Fibroblast of lung (primary cell): ENCODE results near the gene IKBKG. TPM values are rescaled to one million over a fixed set of nuclear protein-coding genes. Genes with fewer than 3 reads are reported as not detected.

Experiments used
- DNase-seq, 2 donors: peaks; one replicate each; pipeline versions ENCODE4 v3.0.0 to v3.0.0-alpha.2; 2010; ENCODE audit warnings: low read depth in 2 of 2
- H2AFZ ChIP-seq: 2 replicates; pipeline ENCODE4 v1.5.1; 2012; ENCODE audit warnings: low read length, control low read depth, inconsistent platforms
- H3K27ac ChIP-seq: 2 replicates; pipeline ENCODE4 v1.5.1; 2011; ENCODE audit warnings: low read length, control low read depth; ENCODE audit not compliant: insufficient read depth
- H3K27me3 ChIP-seq: 2 replicates; pipeline ENCODE4 v1.5.1; 2011; ENCODE audit warnings: mild to moderate bottlenecking, low read length; ENCODE audit not compliant: control insufficient read depth, insufficient read depth
- H3K36me3 ChIP-seq: 2 replicates; pipeline ENCODE4 v1.5.1; 2011; ENCODE audit warnings: low read length; ENCODE audit not compliant: control insufficient read depth, insufficient read depth
- H3K4me1 ChIP-seq: 2 replicates; pipeline ENCODE4 v1.5.1; 2011; ENCODE audit warnings: low read length; ENCODE audit not compliant: control insufficient read depth, insufficient read depth; ENCODE audit errors: extremely low read depth
- H3K4me2 ChIP-seq: 2 replicates; pipeline ENCODE4 v1.5.1; 2011; ENCODE audit warnings: low read length, control low read depth; ENCODE audit not compliant: insufficient read depth; ENCODE audit errors: extremely low read depth
- H3K4me3 ChIP-seq, 4 experiments: fragments of 200-600 bp in 1 of 4; sonication (generic) in 1 of 4; replicated peaks in 1 of 4; 2 replicates each; pipeline ENCODE4 v1.5.1; 2011 to 2016; ENCODE audit warnings: low read length in 4 of 4, low read depth in 3 of 4, mild to moderate bottlenecking in 3 of 4, control low read depth in 2 of 4, inconsistent platforms in 1 of 4, mixed read lengths in 1 of 4; ENCODE audit not compliant: insufficient read depth in 1 of 4; ENCODE audit errors: control extremely low read depth in 1 of 4
- H3K79me2 ChIP-seq: 2 replicates; pipeline ENCODE4 v1.5.1; 2012; ENCODE audit warnings: mild to moderate bottlenecking, low read length, inconsistent platforms; ENCODE audit not compliant: control insufficient read depth, insufficient read depth
- H3K9ac ChIP-seq: 2 replicates; pipeline ENCODE4 v1.5.1; 2011; ENCODE audit warnings: mild to moderate bottlenecking, low read length, control low read depth; ENCODE audit not compliant: insufficient read depth
- H3K9me3 ChIP-seq: 2 replicates; pipeline ENCODE4 v1.5.1; 2012; ENCODE audit warnings: low read depth, low read length; ENCODE audit not compliant: control insufficient read depth, insufficient read depth
- H4K20me1 ChIP-seq: 2 replicates; pipeline ENCODE4 v1.5.1; 2011; ENCODE audit warnings: low read length; ENCODE audit not compliant: control insufficient read depth, insufficient read depth; ENCODE audit errors: extremely low read depth
- CTCF ChIP-seq, 2 donors: IDR thresholded peaks in 1 of 2; conservative IDR thresholded peaks in 1 of 2; 1 replicate in 1 of 2; 2 replicates in 1 of 2; pipeline ENCODE4 v1.5.1; 2011 to 2012; ENCODE audit warnings: low read length in 2 of 2, control low read depth in 1 of 2, inconsistent platforms in 1 of 2, low read depth in 1 of 2, mild to moderate bottlenecking in 1 of 2
- EZH2 ChIP-seq: IDR thresholded peaks from 2 replicates; pipeline ENCODE4 v1.5.1; 2012; ENCODE audit warnings: low read length, control low read depth, mild to moderate bottlenecking; ENCODE audit errors: missing control alignments
- polyA plus RNA-seq, 2 donors: library from polyadenylated mRNA; depleted of rRNA in 1 of 2; stranded (reverse) in 1 of 2; unstranded in 1 of 2; fragments of >200 nt; gene quantifications; 2 replicates each; pipeline ENCODE4 v1.2.1, GENCODE V29; 2011 to 2012; ENCODE audit warnings: missing spikeins in 1 of 2
- total RNA-seq: library from RNA; depleted of rRNA; stranded (reverse); fragments of >200 nt; gene quantifications from 2 replicates; pipeline ENCODE4 v1.2.1, GENCODE V29; 2014

The IKBKG gene
- total and polyA plus RNA-seq, 2 donors (not counting 1 experiment from before 2014, with no cell fraction given): 14.8 to 20.1 TPM

- Histone ChIP-seq H3K9me3 (no peaks in the 10 kb centered on the region), H3K9ac (no peak overlapping the region), H3K27ac (no peak overlapping the region), H3K27me3 (no peaks in the 10 kb centered on the region), H2AFZ (no peak overlapping the region), H3K4me2 (no peak overlapping the region), H3K4me3 (no peak overlapping the region), H3K4me1 (peaks cover 5% of the 10 kb centered on the region), H3K79me2 (no peaks in the 10 kb centered on the region), H3K36me3 (peaks cover 22% of the 10 kb centered on the region), H4K20me1 (no peaks in the 10 kb centered on the region)
- peak in 1 of 2 donors; percentile 77 for DNase-seq
- TF ChIP-seq CTCF (conservative IDR thresholded peaks at IDR 0.05 in 1 of 2, IDR thresholded peaks at IDR 0.05 in 1 of 2; ENCODE audit: low read depth in 1 of 2, low read length in 2 of 2) (no peak), EZH2 (no peak)
Observed at GRCh38 chrX:154531626-154532025, 15.8 kb upstream of the IKBKG start.

GRCh38 chrX:154532690-154533089 lies 14.7 kb upstream of the IKBKG start:
- no peak overlapping the region for H3K9ac ChIP-seq
- no peaks in the 10 kb centered on the region for H3K9me3 ChIP-seq
- no peaks in the 10 kb centered on the region for H4K20me1 ChIP-seq
- no peak for DNase-seq
- H2AFZ ChIP-seq: no peak overlapping the region
- H3K4me1 ChIP-seq: peaks cover 2% of the 10 kb centered on the region
- H3K27me3 ChIP-seq: no peaks in the 10 kb centered on the region
- H3K36me3 ChIP-seq: peaks cover 24% of the 10 kb centered on the region
- no peak overlapping the region for H3K27ac ChIP-seq
- no peak overlapping the region for H3K4me2 ChIP-seq
- H3K4me3 ChIP-seq: no peak overlapping the region
- TF ChIP-seq CTCF (conservative IDR thresholded peaks at IDR 0.05 in 1 of 2, IDR thresholded peaks at IDR 0.05 in 1 of 2; ENCODE audit: low read depth in 1 of 2, low read length in 2 of 2) (no peak), EZH2 (no peak)
- H3K79me2 ChIP-seq: no peaks in the 10 kb centered on the region

GRCh38 chrX:154534526-154535322 lies 12.7 kb upstream of the IKBKG start:
- Histone ChIP-seq H2AFZ (no peak overlapping the region), H3K4me2 (no peak overlapping the region), H3K9me3 (no peaks in the 10 kb centered on the region), H3K4me3 (no peak overlapping the region), H3K36me3 (peaks cover 26% of the 10 kb centered on the region), H3K9ac (no peak overlapping the region), H3K27ac (peak overlapping the region; percentile 27), H3K4me1 (peaks cover 2% of the 10 kb centered on the region), H3K27me3 (no peaks in the 10 kb centered on the region), H4K20me1 (no peaks in the 10 kb centered on the region), H3K79me2 (peaks cover 6% of the 10 kb centered on the region)
- no peak for TF ChIP-seq EZH2
- peak; percentile 75 to 76 for TF ChIP-seq CTCF (conservative IDR thresholded peaks at IDR 0.05 in 1 of 2, IDR thresholded peaks at IDR 0.05 in 1 of 2; ENCODE audit: low read depth in 1 of 2, low read length in 2 of 2)
- peak; percentile 70 to 81 for DNase-seq
